Measurements from ENCODE around the gene RGL4.

Gene RGL4

DNA sequence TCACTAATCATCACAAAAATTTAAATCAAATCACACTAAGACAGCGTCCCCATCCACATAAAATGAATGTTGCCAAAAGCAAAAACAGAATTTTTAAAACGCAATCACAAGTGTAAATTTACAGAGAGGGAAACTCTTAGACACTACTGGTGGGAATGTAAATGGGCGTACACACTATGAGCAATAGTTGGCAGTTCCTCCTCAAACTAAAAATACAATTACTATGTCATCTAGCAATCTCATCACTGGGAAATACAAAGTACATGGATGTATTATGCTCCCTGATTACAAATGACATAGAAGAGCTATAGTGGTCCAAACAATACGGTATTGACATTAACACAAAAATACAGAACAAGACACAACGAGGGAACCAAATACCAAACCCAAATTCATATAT is 8.7 kb upstream of the RGL4 start:
- no peak overlapping the region for H3K4me2 ChIP-seq
- no peak overlapping the region for H3K27ac ChIP-seq
- H4K20me1 ChIP-seq, result no peaks in the 10 kb centered on the region
- peaks cover 21% of the 10 kb centered on the region for H3K4me1 ChIP-seq
- H3K4me3 ChIP-seq, result no peak overlapping the region
- H3K9ac ChIP-seq, result no peak overlapping the region
- H3K9me3 ChIP-seq, result no peaks in the 10 kb centered on the region
- H3K27me3 ChIP-seq, result no peaks in the 10 kb centered on the region
- H3K36me3 ChIP-seq, result peaks cover 64% of the 10 kb centered on the region
- TF ChIP-seq Cebpa-rat (IDR thresholded peaks at IDR 0.05), result no peak

DNA sequence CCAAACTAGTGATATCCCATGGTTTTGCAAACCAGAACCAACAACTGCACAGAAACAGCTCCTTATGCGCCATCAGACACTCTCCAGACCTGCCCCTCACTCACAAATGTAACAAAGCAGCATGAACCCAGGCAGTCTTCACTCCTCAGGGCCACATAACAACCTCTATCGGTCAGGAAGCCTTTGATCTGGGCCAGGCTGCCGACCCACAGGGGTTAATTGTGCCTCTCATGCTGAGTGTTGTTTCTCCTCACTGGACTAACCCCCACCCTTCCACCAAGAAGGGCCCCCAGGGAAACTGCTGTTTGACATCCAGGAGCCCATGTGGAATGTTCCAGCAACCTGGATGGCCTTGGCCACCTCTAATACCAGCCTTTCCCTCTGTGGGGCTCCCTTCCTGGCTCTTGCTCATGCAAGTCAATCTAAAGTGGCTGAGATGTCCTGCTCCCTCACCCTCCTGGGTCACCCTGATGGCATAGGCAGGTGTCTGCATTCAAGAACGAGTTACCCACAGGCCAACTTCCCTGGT is 7.9 kb upstream of the RGL4 start:
- Histone ChIP-seq H3K27me3 (no peaks in the 10 kb centered on the region), H3K9ac (no peak overlapping the region), H4K20me1 (no peaks in the 10 kb centered on the region), H3K4me3 (no peak overlapping the region), H3K4me2 (no peak overlapping the region), H3K9me3 (no peaks in the 10 kb centered on the region), H3K36me3 (peaks cover 60% of the 10 kb centered on the region), H3K27ac (no peak overlapping the region), H3K4me1 (peaks cover 21% of the 10 kb centered on the region; the same call in 1 of the 2 replicates)
- no peak for TF ChIP-seq Cebpa-rat (IDR thresholded peaks at IDR 0.05)

GRCh38 chr22:23683545-23683944 is 7.3 kb upstream of the RGL4 start:
- peaks cover 65% of the 10 kb centered on the region for H3K36me3 ChIP-seq
- no peak for TF ChIP-seq Cebpa-rat (IDR thresholded peaks at IDR 0.05)

GRCh38 chr22:23684026-23684425 is 6.8 kb upstream of the RGL4 start:
- Histone ChIP-seq H3K36me3 (peaks cover 69% of the 10 kb centered on the region), H3K9ac (no peak overlapping the region), H3K27me3 (no peaks in the 10 kb centered on the region), H3K4me3 (no peak overlapping the region), H3K4me2 (no peak overlapping the region), H3K4me1 (peaks cover 21% of the 10 kb centered on the region; the same call in 1 of the 2 replicates), H3K27ac (no peak overlapping the region), H4K20me1 (no peaks in the 10 kb centered on the region), H3K9me3 (no peaks in the 10 kb centered on the region)
- TF ChIP-seq Cebpa-rat (IDR thresholded peaks at IDR 0.05), result no peak

More at GRCh38 chr22:23683545-23683944, 7.3 kb upstream of the RGL4 start:
- Histone ChIP-seq H4K20me1 (no peaks in the 10 kb centered on the region), H3K4me2 (no peak overlapping the region), H3K4me1 (peaks cover 21% of the 10 kb centered on the region; the same call in 1 of the 2 replicates), H3K9me3 (no peaks in the 10 kb centered on the region), H3K4me3 (no peak overlapping the region), H3K9ac (no peak overlapping the region), H3K27me3 (no peaks in the 10 kb centered on the region), H3K27ac (no peak overlapping the region)

DNA sequence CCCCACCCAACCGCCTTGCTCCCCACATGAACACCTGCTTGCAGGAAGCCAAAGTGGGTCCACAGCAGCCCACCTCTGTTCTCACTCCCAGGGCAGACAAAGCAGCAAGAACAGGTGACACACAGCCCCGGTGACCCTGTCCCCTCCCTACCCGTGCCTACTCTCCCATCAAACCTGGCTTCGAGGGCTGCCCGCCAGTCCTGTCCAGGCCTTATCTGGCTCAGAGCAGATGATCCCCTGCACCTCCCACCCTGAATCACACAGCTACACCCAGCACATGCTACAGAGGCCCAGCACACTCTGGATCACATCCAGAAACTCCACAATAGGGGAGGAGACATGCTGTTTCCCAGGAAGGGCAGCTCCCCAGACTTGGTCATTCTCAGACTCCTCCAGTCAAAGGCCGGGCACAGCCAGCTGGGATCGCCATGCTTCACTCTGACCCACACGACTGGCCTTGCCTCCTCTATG is 6.2 kb upstream of the RGL4 start:
- Histone ChIP-seq H3K9me3 (no peaks in the 10 kb centered on the region), H3K4me3 (no peak overlapping the region), H3K27ac (no peak overlapping the region), H3K4me1 (peaks cover 21% of the 10 kb centered on the region; the same call in 1 of the 2 replicates), H4K20me1 (no peaks in the 10 kb centered on the region), H3K36me3 (peaks cover 70% of the 10 kb centered on the region), H3K4me2 (no peak overlapping the region), H3K9ac (no peak overlapping the region), H3K27me3 (no peaks in the 10 kb centered on the region)
- no peak for TF ChIP-seq Cebpa-rat (IDR thresholded peaks at IDR 0.05)

DNA sequence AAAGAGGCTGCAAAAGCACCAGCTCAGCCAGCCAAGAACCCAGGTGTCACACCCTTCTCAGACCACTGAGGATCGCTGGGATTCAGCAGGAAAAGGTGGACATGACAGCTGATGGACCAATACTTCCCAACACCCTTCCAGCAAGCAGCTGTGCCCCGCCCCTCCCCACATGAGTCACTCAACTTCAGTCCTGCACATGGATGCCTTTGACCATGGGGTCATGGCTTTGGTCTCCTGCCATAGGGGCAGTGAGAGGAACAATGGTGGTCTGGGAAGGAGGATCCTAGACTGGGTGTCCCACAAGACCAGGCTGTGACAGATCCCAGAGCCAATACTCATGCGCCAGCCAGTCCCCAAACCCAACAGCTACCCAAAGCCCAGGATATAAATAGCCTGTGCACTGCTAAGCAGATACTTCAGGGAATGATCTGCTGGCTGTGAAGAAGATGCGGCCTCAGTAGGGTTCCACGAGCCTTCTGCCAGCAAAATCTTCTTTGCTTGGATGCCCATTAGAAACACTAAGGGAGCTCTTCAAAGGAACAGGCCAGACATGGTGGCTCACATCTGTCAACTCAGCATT is 5.5 kb upstream of the RGL4 start:
- H4K20me1 ChIP-seq, result no peaks in the 10 kb centered on the region
- H3K36me3 ChIP-seq, result peaks cover 70% of the 10 kb centered on the region
- H3K4me2 ChIP-seq, result no peak overlapping the region
- no peak overlapping the region for H3K9ac ChIP-seq
- peaks cover 15% of the 10 kb centered on the region; the same call in 1 of the 2 replicates for H3K4me1 ChIP-seq
- H3K27me3 ChIP-seq, result no peaks in the 10 kb centered on the region
- H3K9me3 ChIP-seq, result no peaks in the 10 kb centered on the region
- no peak overlapping the region for H3K27ac ChIP-seq
- TF ChIP-seq Cebpa-rat (IDR thresholded peaks at IDR 0.05), result no peak
- H3K4me3 ChIP-seq, result no peak overlapping the region

GRCh38 chr22:23686416-23687024 is 4.3 kb upstream of the RGL4 start:
- H3K27ac ChIP-seq, result no peak overlapping the region
- H3K9ac ChIP-seq, result no peak overlapping the region
- H3K9me3 ChIP-seq, result no peaks in the 10 kb centered on the region
- peaks cover 69% of the 10 kb centered on the region for H3K36me3 ChIP-seq
- H4K20me1 ChIP-seq, result no peaks in the 10 kb centered on the region
- no peaks in the 10 kb centered on the region for H3K27me3 ChIP-seq
- no peak overlapping the region for H3K4me2 ChIP-seq
- H3K4me3 ChIP-seq, result no peak overlapping the region
- peaks cover 20% of the 10 kb centered on the region for H3K4me1 ChIP-seq
- no peak for TF ChIP-seq Cebpa-rat (IDR thresholded peaks at IDR 0.05)

GRCh38 chr22:23688121-23688520 is 2.7 kb upstream of the RGL4 start:
- Histone ChIP-seq H3K36me3 (peaks cover 67% of the 10 kb centered on the region), H4K20me1 (no peaks in the 10 kb centered on the region), H3K27ac (no peak overlapping the region), H3K27me3 (no peaks in the 10 kb centered on the region), H3K4me2 (no peak overlapping the region), H3K4me1 (peaks cover 32% of the 10 kb centered on the region), H3K9me3 (no peaks in the 10 kb centered on the region), H3K4me3 (no peak overlapping the region), H3K9ac (no peak overlapping the region)
- no peak for TF ChIP-seq Cebpa-rat (IDR thresholded peaks at IDR 0.05)

DNA sequence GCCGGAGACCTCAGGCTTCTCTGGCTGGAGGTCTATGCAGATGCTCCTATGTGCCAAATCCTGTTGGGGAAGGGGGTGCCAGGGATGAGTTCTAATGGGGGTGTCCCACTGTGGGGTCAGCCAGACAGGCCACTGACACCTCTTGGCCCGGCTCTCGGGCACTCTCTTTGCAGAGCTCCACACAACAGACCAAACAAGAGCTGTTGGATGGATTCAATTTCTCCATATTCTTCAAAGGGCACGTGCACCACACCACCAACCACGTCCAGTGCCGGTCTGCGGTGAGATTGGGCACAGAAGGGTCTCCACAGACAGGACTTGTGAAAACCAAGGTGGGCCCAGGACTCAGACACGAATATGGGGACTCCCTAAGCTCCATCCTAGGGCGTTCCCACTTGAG is 2.2 kb upstream of the RGL4 start:
- no peak overlapping the region for H3K27ac ChIP-seq
- H3K4me1 ChIP-seq, result peaks cover 35% of the 10 kb centered on the region
- no peaks in the 10 kb centered on the region for H4K20me1 ChIP-seq
- no peak for TF ChIP-seq Cebpa-rat (IDR thresholded peaks at IDR 0.05)
- no peak overlapping the region for H3K4me3 ChIP-seq
- peaks cover 67% of the 10 kb centered on the region for H3K36me3 ChIP-seq
- H3K27me3 ChIP-seq, result no peaks in the 10 kb centered on the region
- no peak overlapping the region for H3K4me2 ChIP-seq
- H3K9me3 ChIP-seq, result no peaks in the 10 kb centered on the region
- H3K9ac ChIP-seq, result no peak overlapping the region

GRCh38 chr22:23689414-23689813 is 1.4 kb upstream of the RGL4 start:
- H3K4me2 ChIP-seq, result no peak overlapping the region
- no peak overlapping the region for H3K9ac ChIP-seq
- no peak overlapping the region for H3K4me3 ChIP-seq
- H3K4me1 ChIP-seq, result peaks cover 43% of the 10 kb centered on the region
- peaks cover 67% of the 10 kb centered on the region for H3K36me3 ChIP-seq
- H4K20me1 ChIP-seq, result no peaks in the 10 kb centered on the region
- TF ChIP-seq Cebpa-rat (IDR thresholded peaks at IDR 0.05), result no peak
- no peaks in the 10 kb centered on the region for H3K27me3 ChIP-seq
- H3K9me3 ChIP-seq, result no peaks in the 10 kb centered on the region
- H3K27ac ChIP-seq, result no peak overlapping the region

Data from BLaER1 (cell line).